ENCODE measurements around the gene CCP110. TPM values are rescaled to one million over a fixed set of nuclear protein-coding genes. Genes with fewer than 3 reads are reported as not detected.

CCP110 gene
- total RNA-seq (2012; rRNA removed) = 7.4 and 7.9 TPM in 2 replicates

GRCh38 chr16:19523559-19524355 lies at the start of gene CCP110:
TSS of gene CCP110 (plus strand) at chr16:19523942. CDS start at chr16:19527882, 3,940 bp downstream.
- Histone ChIP-seq H3K9me3 (replicated peaks; ENCODE audit: low read length) (no peaks in the 10 kb centered on the region), H3K4me1 (ENCODE audit: control insufficient read depth, insufficient read depth, low read length) (peaks cover 20% of the 10 kb centered on the region), H3K27me3 (ENCODE audit: control insufficient read depth, insufficient read depth, low read length) (no peaks in the 10 kb centered on the region), H3K4me3 (ENCODE audit: low read length) (peak within 1 kb of the TSS; percentile 93), H3K36me3 (ENCODE audit: insufficient read depth, low read length) (peaks cover 11% of the 10 kb centered on the region), H3K9ac (ENCODE audit: low read depth, low read length) (peak within 1 kb of the TSS; percentile 83), H3K4me2 (ENCODE audit: low read length) (peak within 1 kb of the TSS; percentile 92)

- Histone ChIP-seq H3K9me3 (replicated peaks; ENCODE audit: low read length) (no peaks in the 10 kb centered on the region), H3K4me1 (ENCODE audit: control insufficient read depth, insufficient read depth, low read length) (no peaks in the 10 kb centered on the region), H3K4me3 (ENCODE audit: low read length) (no peak overlapping the region), H3K36me3 (ENCODE audit: insufficient read depth, low read length) (no peaks in the 10 kb centered on the region), H3K4me2 (ENCODE audit: low read length) (no peak overlapping the region), H3K27me3 (ENCODE audit: control insufficient read depth, insufficient read depth, low read length) (peaks cover 4% of the 10 kb centered on the region), H3K9ac (ENCODE audit: low read depth, low read length) (no peak overlapping the region)
Observed at GRCh38 chr16:19474617-19475016, 49.1 kb upstream of the CCP110 start.

GRCh38 chr16:19478505-19478904 lies 45.2 kb upstream of the CCP110 start:
- Histone ChIP-seq H3K9ac (ENCODE audit: low read depth, low read length) (no peak overlapping the region), H3K36me3 (ENCODE audit: insufficient read depth, low read length) (no peaks in the 10 kb centered on the region), H3K4me1 (ENCODE audit: control insufficient read depth, insufficient read depth, low read length) (no peaks in the 10 kb centered on the region), H3K27me3 (ENCODE audit: control insufficient read depth, insufficient read depth, low read length) (peaks cover 4% of the 10 kb centered on the region), H3K4me2 (ENCODE audit: low read length) (no peak overlapping the region), H3K9me3 (replicated peaks; ENCODE audit: low read length) (no peaks in the 10 kb centered on the region), H3K4me3 (ENCODE audit: low read length) (no peak overlapping the region)

GRCh38 chr16:19479302-19479721 lies 44.4 kb upstream of the CCP110 start:
- Histone ChIP-seq H3K36me3 (ENCODE audit: insufficient read depth, low read length) (no peaks in the 10 kb centered on the region), H3K4me3 (ENCODE audit: low read length) (no peak overlapping the region), H3K9ac (ENCODE audit: low read depth, low read length) (no peak overlapping the region), H3K4me1 (ENCODE audit: control insufficient read depth, insufficient read depth, low read length) (no peaks in the 10 kb centered on the region), H3K27me3 (ENCODE audit: control insufficient read depth, insufficient read depth, low read length) (peaks cover 4% of the 10 kb centered on the region), H3K4me2 (ENCODE audit: low read length) (no peak overlapping the region), H3K9me3 (replicated peaks; ENCODE audit: low read length) (no peaks in the 10 kb centered on the region)

GRCh38 chr16:19481296-19481695 lies 42.4 kb upstream of the CCP110 start:
- peaks cover 4% of the 10 kb centered on the region for H3K27me3 ChIP-seq (ENCODE audit: control insufficient read depth, insufficient read depth, low read length)

GRCh38 chr16:19481769-19482168 lies 42.0 kb upstream of the CCP110 start:
- no peaks in the 10 kb centered on the region for H3K36me3 ChIP-seq (ENCODE audit: insufficient read depth, low read length)
- H3K27me3 ChIP-seq (ENCODE audit: control insufficient read depth, insufficient read depth, low read length) = peaks cover 4% of the 10 kb centered on the region
- no peaks in the 10 kb centered on the region for H3K4me1 ChIP-seq (ENCODE audit: control insufficient read depth, insufficient read depth, low read length)
- H3K4me2 ChIP-seq (ENCODE audit: low read length) = no peak overlapping the region
- no peak overlapping the region for H3K4me3 ChIP-seq (ENCODE audit: low read length)
- H3K9ac ChIP-seq (ENCODE audit: low read depth, low read length) = no peak overlapping the region
- no peaks in the 10 kb centered on the region for H3K9me3 ChIP-seq (replicated peaks; ENCODE audit: low read length)

More at GRCh38 chr16:19481296-19481695, 42.4 kb upstream of the CCP110 start:
- H3K36me3 ChIP-seq (ENCODE audit: insufficient read depth, low read length) = no peaks in the 10 kb centered on the region
- no peaks in the 10 kb centered on the region for H3K9me3 ChIP-seq (replicated peaks; ENCODE audit: low read length)
- H3K4me2 ChIP-seq (ENCODE audit: low read length) = no peak overlapping the region
- H3K4me3 ChIP-seq (ENCODE audit: low read length) = no peak overlapping the region
- H3K9ac ChIP-seq (ENCODE audit: low read depth, low read length) = no peak overlapping the region
- H3K4me1 ChIP-seq (ENCODE audit: control insufficient read depth, insufficient read depth, low read length) = no peaks in the 10 kb centered on the region

- Histone ChIP-seq H3K4me1 (ENCODE audit: control insufficient read depth, insufficient read depth, low read length) (no peaks in the 10 kb centered on the region), H3K9me3 (replicated peaks; ENCODE audit: low read length) (no peaks in the 10 kb centered on the region), H3K4me3 (ENCODE audit: low read length) (no peak overlapping the region), H3K9ac (ENCODE audit: low read depth, low read length) (no peak overlapping the region), H3K36me3 (ENCODE audit: insufficient read depth, low read length) (no peaks in the 10 kb centered on the region), H3K27me3 (ENCODE audit: control insufficient read depth, insufficient read depth, low read length) (peaks cover 4% of the 10 kb centered on the region), H3K4me2 (ENCODE audit: low read length) (no peak overlapping the region)
Observed at GRCh38 chr16:19482291-19482690, 41.5 kb upstream of the CCP110 start.

GRCh38 chr16:19484096-19484495 lies 39.6 kb upstream of the CCP110 start:
- H3K4me3 ChIP-seq (ENCODE audit: low read length) = no peak overlapping the region
- no peaks in the 10 kb centered on the region for H3K9me3 ChIP-seq (replicated peaks; ENCODE audit: low read length)
- no peak overlapping the region for H3K9ac ChIP-seq (ENCODE audit: low read depth, low read length)
- H3K27me3 ChIP-seq (ENCODE audit: control insufficient read depth, insufficient read depth, low read length) = peaks cover 10% of the 10 kb centered on the region
- no peaks in the 10 kb centered on the region for H3K4me1 ChIP-seq (ENCODE audit: control insufficient read depth, insufficient read depth, low read length)
- no peaks in the 10 kb centered on the region for H3K36me3 ChIP-seq (ENCODE audit: insufficient read depth, low read length)
- H3K4me2 ChIP-seq (ENCODE audit: low read length) = no peak overlapping the region

GRCh38 chr16:19485611-19486010 lies 38.1 kb upstream of the CCP110 start:
- no peaks in the 10 kb centered on the region for H3K9me3 ChIP-seq (replicated peaks; ENCODE audit: low read length)
- H3K36me3 ChIP-seq (ENCODE audit: insufficient read depth, low read length) = no peaks in the 10 kb centered on the region
- H3K4me1 ChIP-seq (ENCODE audit: control insufficient read depth, insufficient read depth, low read length) = no peaks in the 10 kb centered on the region
- H3K4me2 ChIP-seq (ENCODE audit: low read length) = no peak overlapping the region
- no peak overlapping the region for H3K9ac ChIP-seq (ENCODE audit: low read depth, low read length)
- peaks cover 6% of the 10 kb centered on the region for H3K27me3 ChIP-seq (ENCODE audit: control insufficient read depth, insufficient read depth, low read length)
- no peak overlapping the region for H3K4me3 ChIP-seq (ENCODE audit: low read length)

GRCh38 chr16:19486051-19486450 lies 37.7 kb upstream of the CCP110 start:
- Histone ChIP-seq H3K4me1 (ENCODE audit: control insufficient read depth, insufficient read depth, low read length) (no peaks in the 10 kb centered on the region), H3K27me3 (ENCODE audit: control insufficient read depth, insufficient read depth, low read length) (peaks cover 6% of the 10 kb centered on the region), H3K4me3 (ENCODE audit: low read length) (no peak overlapping the region), H3K9me3 (replicated peaks; ENCODE audit: low read length) (no peaks in the 10 kb centered on the region), H3K9ac (ENCODE audit: low read depth, low read length) (no peak overlapping the region), H3K36me3 (ENCODE audit: insufficient read depth, low read length) (no peaks in the 10 kb centered on the region), H3K4me2 (ENCODE audit: low read length) (no peak overlapping the region)

GRCh38 chr16:19486750-19487325 lies 36.9 kb upstream of the CCP110 start:
- H3K27me3 ChIP-seq (ENCODE audit: control insufficient read depth, insufficient read depth, low read length) = peaks cover 6% of the 10 kb centered on the region
- no peak overlapping the region for H3K9ac ChIP-seq (ENCODE audit: low read depth, low read length)
- H3K9me3 ChIP-seq (replicated peaks; ENCODE audit: low read length) = no peaks in the 10 kb centered on the region
- no peaks in the 10 kb centered on the region for H3K4me1 ChIP-seq (ENCODE audit: control insufficient read depth, insufficient read depth, low read length)
- no peaks in the 10 kb centered on the region for H3K36me3 ChIP-seq (ENCODE audit: insufficient read depth, low read length)
- no peak overlapping the region for H3K4me2 ChIP-seq (ENCODE audit: low read length)
- no peak overlapping the region for H3K4me3 ChIP-seq (ENCODE audit: low read length)

GRCh38 chr16:19488213-19488640 lies 35.5 kb upstream of the CCP110 start:
- no peaks in the 10 kb centered on the region for H3K36me3 ChIP-seq (ENCODE audit: insufficient read depth, low read length)
- H3K4me2 ChIP-seq (ENCODE audit: low read length) = no peak overlapping the region
- H3K9ac ChIP-seq (ENCODE audit: low read depth, low read length) = no peak overlapping the region
- H3K4me1 ChIP-seq (ENCODE audit: control insufficient read depth, insufficient read depth, low read length) = no peaks in the 10 kb centered on the region
- H3K4me3 ChIP-seq (ENCODE audit: low read length) = no peak overlapping the region
- H3K9me3 ChIP-seq (replicated peaks; ENCODE audit: low read length) = no peaks in the 10 kb centered on the region
- peaks cover 6% of the 10 kb centered on the region for H3K27me3 ChIP-seq (ENCODE audit: control insufficient read depth, insufficient read depth, low read length)
